Fibroblast of lung (primary cell): ENCODE results near the gene PEPD. TPM values are rescaled to one million over a fixed set of nuclear protein-coding genes. Genes with fewer than 3 reads are reported as not detected.
"Not testable (repeated sequence)": the region's sequence is repeated elsewhere in the genome, so short reads cannot be mapped to it uniquely, and the experiment has no call there.

Experiments used
- DNase-seq, 2 donors: peaks; one replicate each; pipeline versions ENCODE4 v3.0.0 to v3.0.0-alpha.2; 2010; ENCODE audit warnings: low read depth in 2 of 2
- H2AFZ ChIP-seq: 2 replicates; pipeline ENCODE4 v1.5.1; 2012; ENCODE audit warnings: low read length, control low read depth, inconsistent platforms
- H3K27ac ChIP-seq: 2 replicates; pipeline ENCODE4 v1.5.1; 2011; ENCODE audit warnings: low read length, control low read depth; ENCODE audit not compliant: insufficient read depth
- H3K27me3 ChIP-seq: 2 replicates; pipeline ENCODE4 v1.5.1; 2011; ENCODE audit warnings: mild to moderate bottlenecking, low read length; ENCODE audit not compliant: control insufficient read depth, insufficient read depth
- H3K36me3 ChIP-seq: 2 replicates; pipeline ENCODE4 v1.5.1; 2011; ENCODE audit warnings: low read length; ENCODE audit not compliant: control insufficient read depth, insufficient read depth
- H3K4me1 ChIP-seq: 2 replicates; pipeline ENCODE4 v1.5.1; 2011; ENCODE audit warnings: low read length; ENCODE audit not compliant: control insufficient read depth, insufficient read depth; ENCODE audit errors: extremely low read depth
- H3K4me2 ChIP-seq: 2 replicates; pipeline ENCODE4 v1.5.1; 2011; ENCODE audit warnings: low read length, control low read depth; ENCODE audit not compliant: insufficient read depth; ENCODE audit errors: extremely low read depth
- H3K4me3 ChIP-seq, 4 experiments: fragments of 200-600 bp in 1 of 4; sonication (generic) in 1 of 4; replicated peaks in 1 of 4; 2 replicates each; pipeline ENCODE4 v1.5.1; 2011 to 2016; ENCODE audit warnings: low read length in 4 of 4, low read depth in 3 of 4, mild to moderate bottlenecking in 3 of 4, control low read depth in 2 of 4, inconsistent platforms in 1 of 4, mixed read lengths in 1 of 4; ENCODE audit not compliant: insufficient read depth in 1 of 4; ENCODE audit errors: control extremely low read depth in 1 of 4
- H3K79me2 ChIP-seq: 2 replicates; pipeline ENCODE4 v1.5.1; 2012; ENCODE audit warnings: mild to moderate bottlenecking, low read length, inconsistent platforms; ENCODE audit not compliant: control insufficient read depth, insufficient read depth
- H3K9ac ChIP-seq: 2 replicates; pipeline ENCODE4 v1.5.1; 2011; ENCODE audit warnings: mild to moderate bottlenecking, low read length, control low read depth; ENCODE audit not compliant: insufficient read depth
- H3K9me3 ChIP-seq: 2 replicates; pipeline ENCODE4 v1.5.1; 2012; ENCODE audit warnings: low read depth, low read length; ENCODE audit not compliant: control insufficient read depth, insufficient read depth
- H4K20me1 ChIP-seq: 2 replicates; pipeline ENCODE4 v1.5.1; 2011; ENCODE audit warnings: low read length; ENCODE audit not compliant: control insufficient read depth, insufficient read depth; ENCODE audit errors: extremely low read depth
- EZH2 ChIP-seq: IDR thresholded peaks from 2 replicates; pipeline ENCODE4 v1.5.1; 2012; ENCODE audit warnings: low read length, control low read depth, mild to moderate bottlenecking; ENCODE audit errors: missing control alignments
- polyA plus RNA-seq, 2 donors: library from polyadenylated mRNA; depleted of rRNA in 1 of 2; stranded (reverse) in 1 of 2; unstranded in 1 of 2; fragments of >200 nt; gene quantifications; 2 replicates each; pipeline ENCODE4 v1.2.1, GENCODE V29; 2011 to 2012; ENCODE audit warnings: missing spikeins in 1 of 2
- total RNA-seq: library from RNA; depleted of rRNA; stranded (reverse); fragments of >200 nt; gene quantifications from 2 replicates; pipeline ENCODE4 v1.2.1, GENCODE V29; 2014
- TF ChIP-seq, protein P1 (sequence below), 2 donors: IDR thresholded peaks in 1 of 2; conservative IDR thresholded peaks in 1 of 2; 1 replicate in 1 of 2; 2 replicates in 1 of 2; pipeline ENCODE4 v1.5.1; 2011 to 2012; ENCODE audit warnings: low read length in 2 of 2, control low read depth in 1 of 2, inconsistent platforms in 1 of 2, low read depth in 1 of 2, mild to moderate bottlenecking in 1 of 2

Gene PEPD
- total and polyA plus RNA-seq, 2 donors (not counting 1 experiment from before 2014, with no cell fraction given) = 59.8 to 81.9 TPM

DNA sequence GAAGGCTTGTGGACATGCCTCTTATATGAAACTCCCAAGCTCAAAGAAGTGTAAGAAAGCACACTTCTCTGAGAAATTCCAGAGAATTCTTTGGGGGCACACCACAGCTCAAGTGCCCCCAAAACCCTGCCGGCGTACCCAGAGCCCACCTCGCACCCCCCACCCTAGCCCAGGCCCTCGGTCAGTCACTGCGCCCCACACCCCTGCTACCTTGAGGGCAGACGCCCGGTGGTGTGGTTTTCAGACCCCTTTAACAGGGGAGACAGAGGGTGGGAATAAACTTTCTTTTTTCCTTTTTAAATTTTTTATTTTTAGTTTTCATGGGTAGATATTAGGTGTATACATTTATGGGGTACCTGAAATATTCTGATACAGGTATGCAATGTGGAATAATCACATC is 29.5 kb downstream of the PEPD start:
- Histone ChIP-seq H3K4me2 (no peak overlapping the region), H3K27me3 (no peaks in the 10 kb centered on the region), H3K36me3 (no peaks in the 10 kb centered on the region), H3K4me3 (no peak overlapping the region), H2AFZ (no peak overlapping the region), H4K20me1 (no peaks in the 10 kb centered on the region), H3K9ac (no peak overlapping the region), H3K27ac (no peak overlapping the region), H3K9me3 (no peaks in the 10 kb centered on the region), H3K4me1 (no peaks in the 10 kb centered on the region), H3K79me2 (no peaks in the 10 kb centered on the region)
- no peak for DNase-seq
- TF ChIP-seq, protein P1, sequence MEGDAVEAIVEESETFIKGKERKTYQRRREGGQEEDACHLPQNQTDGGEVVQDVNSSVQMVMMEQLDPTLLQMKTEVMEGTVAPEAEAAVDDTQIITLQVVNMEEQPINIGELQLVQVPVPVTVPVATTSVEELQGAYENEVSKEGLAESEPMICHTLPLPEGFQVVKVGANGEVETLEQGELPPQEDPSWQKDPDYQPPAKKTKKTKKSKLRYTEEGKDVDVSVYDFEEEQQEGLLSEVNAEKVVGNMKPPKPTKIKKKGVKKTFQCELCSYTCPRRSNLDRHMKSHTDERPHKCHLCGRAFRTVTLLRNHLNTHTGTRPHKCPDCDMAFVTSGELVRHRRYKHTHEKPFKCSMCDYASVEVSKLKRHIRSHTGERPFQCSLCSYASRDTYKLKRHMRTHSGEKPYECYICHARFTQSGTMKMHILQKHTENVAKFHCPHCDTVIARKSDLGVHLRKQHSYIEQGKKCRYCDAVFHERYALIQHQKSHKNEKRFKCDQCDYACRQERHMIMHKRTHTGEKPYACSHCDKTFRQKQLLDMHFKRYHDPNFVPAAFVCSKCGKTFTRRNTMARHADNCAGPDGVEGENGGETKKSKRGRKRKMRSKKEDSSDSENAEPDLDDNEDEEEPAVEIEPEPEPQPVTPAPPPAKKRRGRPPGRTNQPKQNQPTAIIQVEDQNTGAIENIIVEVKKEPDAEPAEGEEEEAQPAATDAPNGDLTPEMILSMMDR (conservative IDR thresholded peaks at IDR 0.05 in 1 of 2, IDR thresholded peaks at IDR 0.05 in 1 of 2; ENCODE audit: low read depth in 1 of 2, low read length in 2 of 2) = no peak
- no peak for TF ChIP-seq EZH2

DNA sequence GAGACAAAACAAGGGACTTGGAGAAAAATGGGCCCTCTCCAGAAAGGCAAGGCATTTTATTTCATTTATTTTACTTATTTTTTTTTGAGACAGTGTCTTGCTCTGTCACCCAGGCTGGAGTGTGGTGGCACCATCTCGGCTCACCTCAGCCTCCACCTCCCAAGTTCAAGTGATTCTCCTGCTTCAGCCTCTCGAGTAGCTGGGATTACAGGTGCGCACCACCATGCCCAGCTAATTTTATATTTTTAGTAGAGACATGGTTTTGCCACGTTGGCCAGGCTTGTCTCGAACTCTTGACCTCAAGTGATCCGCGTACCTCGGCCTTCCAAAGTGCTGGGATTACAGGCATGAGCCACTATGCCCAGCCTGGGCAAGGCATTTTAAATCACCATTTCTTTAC is 31.0 kb downstream of the PEPD start:
- H3K79me2 ChIP-seq, H3K36me3 ChIP-seq, H3K4me2 ChIP-seq, H3K9me3 ChIP-seq, H3K9ac ChIP-seq, H3K4me1 ChIP-seq, H4K20me1 ChIP-seq, H3K27me3 ChIP-seq, H3K27ac ChIP-seq, H3K4me3 ChIP-seq, H2AFZ ChIP-seq, DNase-seq: not testable (repeated sequence)

DNA sequence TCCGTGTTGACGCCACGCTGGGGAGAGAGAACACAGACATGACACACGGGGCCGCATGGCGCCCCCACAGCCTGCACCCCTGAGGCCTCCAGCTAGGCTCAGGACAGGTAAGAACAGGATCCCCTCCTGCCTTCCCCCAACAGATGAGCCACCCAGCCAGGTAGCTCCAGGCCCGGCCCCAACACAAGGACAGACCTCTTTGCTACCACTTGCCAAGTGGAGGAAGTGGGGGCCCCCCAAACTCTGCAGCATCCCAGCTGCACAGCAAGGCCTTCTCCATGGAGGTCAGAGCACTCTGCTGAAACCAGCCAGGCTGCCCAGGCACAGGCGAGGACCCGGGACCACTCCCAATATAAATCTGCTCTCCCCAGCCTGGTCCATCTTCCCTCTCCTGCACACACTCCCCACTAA is 31.5 kb downstream of the PEPD start:
- no peaks in the 10 kb centered on the region for H3K9me3 ChIP-seq
- no peak overlapping the region for H3K4me2 ChIP-seq
- no peak for DNase-seq
- H3K27ac ChIP-seq = no peak overlapping the region
- no peak overlapping the region for H3K4me3 ChIP-seq
- H4K20me1 ChIP-seq = no peaks in the 10 kb centered on the region
- no peak overlapping the region for H3K9ac ChIP-seq
- TF ChIP-seq EZH2 = no peak
- TF ChIP-seq, protein P1 (conservative IDR thresholded peaks at IDR 0.05 in 1 of 2, IDR thresholded peaks at IDR 0.05 in 1 of 2; ENCODE audit: low read depth in 1 of 2, low read length in 2 of 2) = no peak
- no peaks in the 10 kb centered on the region for H3K27me3 ChIP-seq
- H2AFZ ChIP-seq = no peak overlapping the region
- no peaks in the 10 kb centered on the region for H3K36me3 ChIP-seq
- H3K4me1 ChIP-seq = no peaks in the 10 kb centered on the region
- H3K79me2 ChIP-seq = no peaks in the 10 kb centered on the region
